HG02870 (cell line): ENCODE results near the gene UCHL1.
"Not testable (repeated sequence)": the region's sequence is repeated elsewhere in the genome, so short reads cannot be mapped to it uniquely, and the experiment has no call there.

Source experiments
- ATAC-seq: cut with Tn5 transposase; IDR thresholded peaks from one replicate; pipeline ENCODE4 v1.9.1; 2021; ENCODE audit warnings: mild to moderate bottlenecking, moderate library complexity; ENCODE audit not compliant: unreplicated experiment

UCHL1 gene

GRCh38 chr4:41287852-41288251, 31.1 kb downstream of the UCHL1 start:
- no peak for ATAC-seq

- no peak for ATAC-seq
Observed at GRCh38 chr4:41288254-41288653, 31.5 kb downstream of the UCHL1 start.

DNA sequence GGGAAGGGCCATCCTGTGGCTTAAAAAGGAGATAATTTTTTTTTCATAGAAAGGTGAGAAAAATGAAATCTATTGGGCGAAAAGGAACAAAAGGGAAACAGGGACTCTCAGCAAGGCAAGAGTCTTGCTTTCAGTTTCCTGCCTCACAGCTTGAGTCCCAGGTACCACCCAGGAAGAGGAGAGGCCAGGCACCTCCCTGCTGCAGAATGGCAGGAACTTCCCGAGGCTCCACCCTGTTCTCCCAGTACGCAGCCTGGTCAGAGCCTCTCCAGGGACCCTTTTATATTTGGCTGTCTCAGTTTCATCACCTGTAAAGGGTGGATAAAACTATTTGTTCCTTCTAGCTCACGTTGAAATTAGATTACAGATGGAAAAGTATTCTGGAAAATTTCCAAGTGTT, 33.8 kb downstream of the UCHL1 start:
- ATAC-seq = no peak

- ATAC-seq = no peak
Observed at GRCh38 chr4:41294445-41295062, 37.8 kb downstream of the UCHL1 start.

- ATAC-seq = no peak
Observed at GRCh38 chr4:41296995-41297394, 40.3 kb downstream of the UCHL1 start.

GRCh38 chr4:41297832-41298231, 41.1 kb downstream of the UCHL1 start:
- ATAC-seq = no peak

GRCh38 chr4:41299486-41299885, 42.8 kb downstream of the UCHL1 start:
- no peak for ATAC-seq

DNA sequence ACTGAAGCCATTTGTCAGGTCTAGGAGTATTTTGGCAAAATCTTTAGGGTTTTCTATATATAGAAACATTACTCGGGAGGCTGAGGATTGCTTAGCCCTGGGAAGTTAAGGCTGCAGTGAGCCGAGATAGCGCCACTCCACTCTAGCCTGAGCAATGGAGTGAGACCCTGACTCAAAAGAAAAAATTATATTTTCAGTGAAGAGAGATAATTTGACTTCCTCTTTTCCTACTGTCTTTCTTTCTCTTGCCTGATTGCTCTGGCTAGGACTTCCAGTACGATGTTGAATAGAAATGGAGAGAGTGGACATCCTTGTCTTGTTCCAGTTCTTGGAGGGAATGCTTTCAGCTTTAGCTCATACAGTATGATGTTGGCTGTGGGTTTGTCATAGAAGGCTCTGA, 44.4 kb downstream of the UCHL1 start:
- no peak for ATAC-seq

DNA sequence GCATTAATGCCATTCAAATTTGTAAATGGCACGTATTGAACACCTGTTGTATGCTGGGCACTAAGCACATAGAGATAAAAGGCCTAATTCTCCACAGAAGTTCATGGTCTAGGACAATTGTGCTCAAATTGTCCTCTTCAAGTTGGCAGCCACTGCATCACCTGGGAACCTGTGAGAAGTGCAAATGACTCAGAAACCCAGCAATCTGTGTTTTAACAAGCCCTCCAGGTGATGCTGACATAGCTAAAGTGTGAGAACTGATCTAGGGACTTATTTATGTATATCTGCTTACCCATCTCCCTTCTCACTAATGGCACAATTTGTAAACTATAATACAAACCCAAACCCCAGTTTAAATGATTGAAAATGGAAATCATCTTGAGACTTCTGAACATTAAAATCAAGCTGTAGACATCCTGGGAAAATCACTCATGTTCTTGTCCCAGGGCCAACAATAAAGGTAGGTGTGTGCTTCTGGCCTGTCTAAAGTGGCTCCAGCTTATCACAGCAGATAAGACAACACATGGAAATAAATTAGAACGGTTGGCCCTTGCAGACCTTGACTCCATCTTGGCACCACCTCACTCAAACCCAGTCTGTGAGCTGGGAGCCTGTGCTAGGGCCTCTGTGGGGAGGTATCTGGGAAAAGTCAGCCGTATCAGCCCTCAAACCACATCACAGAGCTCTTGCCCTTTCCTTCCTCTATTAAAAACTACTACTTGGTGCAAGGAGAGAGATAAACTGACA, 46.8 kb downstream of the UCHL1 start:
- ATAC-seq = no peak

DNA sequence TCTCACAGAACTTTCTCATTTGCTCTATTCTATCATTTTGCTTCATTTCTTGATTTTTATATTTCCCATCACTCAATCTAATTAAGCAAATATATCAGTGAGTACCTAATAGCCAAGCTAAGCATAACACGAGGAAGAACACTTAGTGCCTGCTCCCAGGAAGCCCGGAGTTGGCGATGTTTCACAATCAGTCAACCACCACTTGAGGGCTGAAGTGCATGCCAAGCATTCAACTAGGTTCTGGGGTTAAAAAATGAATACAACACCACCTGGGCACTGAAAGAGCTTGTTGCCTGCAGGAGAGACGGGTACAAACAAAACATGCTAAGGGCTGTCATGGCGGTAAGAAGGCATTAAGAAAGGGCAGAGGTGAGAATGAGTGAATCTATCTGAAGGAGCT, 47.5 kb downstream of the UCHL1 start:
- ATAC-seq = no peak

DNA sequence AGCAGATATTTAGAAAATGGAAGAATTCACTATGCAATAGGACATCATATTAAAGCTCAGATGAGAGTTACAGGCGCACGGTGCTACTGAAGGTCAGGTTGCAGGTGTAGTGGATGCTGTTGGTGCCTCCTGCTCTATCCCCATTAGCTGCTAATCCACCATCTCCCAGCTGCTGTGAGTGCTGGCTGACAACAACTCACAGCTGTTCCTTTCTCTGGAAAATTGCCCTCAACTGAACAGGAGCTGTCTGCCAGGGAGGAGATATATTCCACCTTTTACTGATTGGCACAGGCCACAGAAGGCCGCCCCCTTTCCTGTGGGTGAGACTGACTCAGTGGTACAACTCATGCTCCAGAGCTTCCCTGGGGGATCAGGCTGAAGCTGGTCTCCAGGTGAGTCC, 48.7 kb downstream of the UCHL1 start:
- ATAC-seq = no peak

DNA sequence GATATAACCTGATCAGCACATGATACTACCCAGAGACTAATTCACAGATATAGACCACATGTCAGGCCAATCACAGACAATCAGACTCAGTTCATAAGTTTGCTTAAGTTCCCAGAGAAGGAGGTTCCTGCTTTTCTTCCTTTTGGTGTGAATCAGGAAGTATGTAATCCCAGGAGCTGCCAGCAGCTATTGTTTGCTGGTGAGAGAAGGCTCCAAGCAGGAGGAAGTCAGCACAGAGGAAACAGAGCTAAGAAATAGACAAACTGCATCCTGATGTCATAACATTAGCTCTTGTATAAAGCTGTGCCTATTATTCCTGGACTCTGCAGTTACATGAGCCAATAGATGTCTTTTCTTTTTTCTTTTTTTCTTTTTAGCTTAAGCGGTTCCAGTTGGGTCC, 50.9 kb downstream of the UCHL1 start:
- no peak for ATAC-seq

- ATAC-seq = no peak
Observed at GRCh38 chr4:41308398-41308797, 51.7 kb downstream of the UCHL1 start.

DNA sequence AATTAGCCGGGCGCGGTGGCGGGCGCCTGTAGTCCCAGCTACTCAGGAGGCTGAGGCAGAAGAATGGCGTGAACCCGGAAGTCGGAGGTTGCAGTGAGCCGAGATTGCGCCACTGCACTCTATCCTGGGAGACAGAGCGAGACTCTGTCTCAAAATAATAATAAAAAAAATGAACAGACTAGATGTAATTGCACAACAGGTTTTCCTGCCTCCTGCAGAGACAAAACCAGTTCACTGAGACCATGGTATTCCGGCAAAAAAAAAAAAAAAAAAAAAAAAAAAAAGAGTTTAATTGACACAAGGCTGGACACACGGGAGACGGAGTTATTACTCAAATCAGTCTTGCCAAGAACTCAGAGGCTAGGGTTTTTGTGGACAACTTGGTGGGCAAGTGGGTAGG, 58.7 kb downstream of the UCHL1 start:
- not testable (repeated sequence) for ATAC-seq

DNA sequence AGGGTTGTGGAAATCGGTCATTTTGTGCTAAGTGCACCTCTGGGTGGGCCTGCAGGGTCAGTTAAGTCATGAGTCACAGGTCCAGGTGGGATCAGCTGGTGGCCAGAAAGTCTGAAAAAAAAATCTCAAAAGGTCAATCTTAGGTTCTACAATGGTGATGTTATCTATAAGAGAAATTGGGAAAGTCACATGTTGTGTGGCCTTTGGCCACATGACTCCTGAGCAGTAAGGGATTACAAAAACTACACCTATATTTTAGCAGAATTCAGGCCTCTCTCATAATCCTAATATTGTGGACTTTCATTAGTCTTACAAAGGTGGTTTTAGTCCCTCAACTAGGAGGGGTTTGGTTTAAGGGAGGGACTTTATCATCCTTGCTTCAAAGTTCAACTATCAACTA, 59.1 kb downstream of the UCHL1 start:
- ATAC-seq = no peak
